ENCODE data around the gene EDA. TPM values are rescaled to one million over a fixed set of nuclear protein-coding genes. Genes with fewer than 3 reads are reported as not detected.

The EDA gene
- total RNA-seq, 1 experiment from 2014 or later = 0.98 TPM

- Histone ChIP-seq H3K4me1 (no peaks in the 10 kb centered on the region), H3K9me3 (no peaks in the 10 kb centered on the region), H3K36me3 (ENCODE audit: control insufficient read depth, insufficient read depth, low read length) (no peaks in the 10 kb centered on the region), H3K4me3 (ENCODE audit: low read depth, low read length) (no peak overlapping the region), H3K27me3 (replicated peaks; ENCODE audit: control insufficient read depth, insufficient read depth, low read length) (no peaks in the 10 kb centered on the region)
- peaks cover 3% of the 10 kb centered on the region for H3K27me3 Mint-ChIP-seq (ENCODE audit: insufficient read depth, unreplicated experiment)
- H3K4me1 Mint-ChIP-seq (ENCODE audit: low read depth, unreplicated experiment) = no peaks in the 10 kb centered on the region
- H3K9me3 Mint-ChIP-seq (ENCODE audit: unreplicated experiment) = no peaks in the 10 kb centered on the region
- intact Hi-C loops (cut with micrococcal nuclease; ENCODE audit: unreplicated experiment) = no loop called here
- no TSS peak for BruUV-seq (replicated peaks)
- no peak overlapping the region for H3K27ac Mint-ChIP-seq (ENCODE audit: unreplicated experiment)
- H3K36me3 Mint-ChIP-seq (ENCODE audit: insufficient read depth, unreplicated experiment) = no peaks in the 10 kb centered on the region
- ChIA-PET POLR2A (no interaction called here), CTCF (no interaction called here)
- no peak for TF ChIP-seq CTCF (IDR thresholded peaks at IDR 0.05; ENCODE audit: insufficient read depth in 1 of 2, low read depth in 1 of 2, low read length in 1 of 2, severe bottlenecking in 1 of 2, unreplicated experiment in 1 of 2)
- no peak overlapping the region for H3K4me3 Mint-ChIP-seq (ENCODE audit: unreplicated experiment)
- DNase-seq = no peak
Measured at GRCh38 chrX:70016513-70016912, 400.6 kb downstream of the EDA start.

GRCh38 chrX:70022616-70023015 lies 406.7 kb downstream of the EDA start:
- Histone ChIP-seq H3K27me3 (replicated peaks; ENCODE audit: control insufficient read depth, insufficient read depth, low read length) (no peaks in the 10 kb centered on the region), H3K4me3 (ENCODE audit: low read depth, low read length) (no peak overlapping the region), H3K4me1 (no peaks in the 10 kb centered on the region), H3K9me3 (no peaks in the 10 kb centered on the region), H3K36me3 (ENCODE audit: control insufficient read depth, insufficient read depth, low read length) (no peaks in the 10 kb centered on the region)
- TF ChIP-seq CTCF (IDR thresholded peaks at IDR 0.05; ENCODE audit: insufficient read depth in 1 of 2, low read depth in 1 of 2, low read length in 1 of 2, severe bottlenecking in 1 of 2, unreplicated experiment in 1 of 2) = no peak
- H3K9me3 Mint-ChIP-seq (ENCODE audit: unreplicated experiment) = no peaks in the 10 kb centered on the region
- BruUV-seq (replicated peaks) = no TSS peak
- no peaks in the 10 kb centered on the region for H3K4me1 Mint-ChIP-seq (ENCODE audit: low read depth, unreplicated experiment)
- no peaks in the 10 kb centered on the region for H3K36me3 Mint-ChIP-seq (ENCODE audit: insufficient read depth, unreplicated experiment)
- ChIA-PET CTCF (no interaction called here), POLR2A (no interaction called here)
- no peaks in the 10 kb centered on the region for H3K27me3 Mint-ChIP-seq (ENCODE audit: insufficient read depth, unreplicated experiment)
- no peak for DNase-seq
- H3K4me3 Mint-ChIP-seq (ENCODE audit: unreplicated experiment) = no peak overlapping the region
- no peak overlapping the region for H3K27ac Mint-ChIP-seq (ENCODE audit: unreplicated experiment)
- intact Hi-C loops (cut with micrococcal nuclease; ENCODE audit: unreplicated experiment) = no loop called here

GRCh38 chrX:70025464-70025863 lies 409.6 kb downstream of the EDA start:
- H3K4me1 Mint-ChIP-seq (ENCODE audit: low read depth, unreplicated experiment) = no peaks in the 10 kb centered on the region
- H3K4me3 Mint-ChIP-seq (ENCODE audit: unreplicated experiment) = no peak overlapping the region
- Histone ChIP-seq H3K4me3 (ENCODE audit: low read depth, low read length) (no peak overlapping the region), H3K36me3 (ENCODE audit: control insufficient read depth, insufficient read depth, low read length) (no peaks in the 10 kb centered on the region), H3K4me1 (no peaks in the 10 kb centered on the region), H3K9me3 (no peaks in the 10 kb centered on the region), H3K27me3 (replicated peaks; ENCODE audit: control insufficient read depth, insufficient read depth, low read length) (no peaks in the 10 kb centered on the region)
- no peak for DNase-seq
- POLR2A ChIA-PET = no interaction called here
- no peaks in the 10 kb centered on the region for H3K9me3 Mint-ChIP-seq (ENCODE audit: unreplicated experiment)
- intact Hi-C loops (cut with micrococcal nuclease; ENCODE audit: unreplicated experiment) = no loop called here
- no peak overlapping the region for H3K27ac Mint-ChIP-seq (ENCODE audit: unreplicated experiment)
- no TSS peak for BruUV-seq (replicated peaks)
- CTCF ChIA-PET = no interaction called here
- no peaks in the 10 kb centered on the region for H3K27me3 Mint-ChIP-seq (ENCODE audit: insufficient read depth, unreplicated experiment)
- no peak for TF ChIP-seq CTCF (IDR thresholded peaks at IDR 0.05; ENCODE audit: insufficient read depth in 1 of 2, low read depth in 1 of 2, low read length in 1 of 2, severe bottlenecking in 1 of 2, unreplicated experiment in 1 of 2)
- no peaks in the 10 kb centered on the region for H3K36me3 Mint-ChIP-seq (ENCODE audit: insufficient read depth, unreplicated experiment)

All from Caco-2 (cell line).